Liver (tissue), 9 donors: Measurements from ENCODE around the gene GNAT1. TPM values are rescaled to one million over a fixed set of nuclear protein-coding genes. Genes with fewer than 3 reads are reported as not detected.

ENCODE experiments used
- DNase-seq: peaks from one replicate; pipeline ENCODE4 v3.0.0-alpha.2; 2017; ENCODE audit warnings: low spot score
- H3K27ac ChIP-seq, 2 donors: one replicate each; pipeline ENCODE4 v1.7.0; 2013; ENCODE audit warnings: inconsistent platforms in 2 of 2, low read length in 2 of 2, control low read depth in 1 of 2, low read depth in 1 of 2, mild to moderate bottlenecking in 1 of 2
- H3K27me3 ChIP-seq, 4 donors: one replicate each; pipeline versions ENCODE4 v1.6.1 to v1.7.0; 2013; ENCODE audit warnings: low read length in 3 of 4, inconsistent platforms in 1 of 4, mild to moderate bottlenecking in 1 of 4, moderate library complexity in 1 of 4; ENCODE audit not compliant: control insufficient read depth in 4 of 4, insufficient read depth in 4 of 4
- H3K36me3 ChIP-seq, 4 donors: one replicate each; pipeline versions ENCODE4 v1.6.1 to v1.7.0; 2013; ENCODE audit warnings: low read length in 3 of 4, mild to moderate bottlenecking in 3 of 4, low read depth in 1 of 4, moderate library complexity in 1 of 4; ENCODE audit not compliant: control insufficient read depth in 4 of 4, insufficient read depth in 3 of 4
- H3K4me1 ChIP-seq, 4 donors: one replicate each; pipeline versions ENCODE4 v1.6.1 to v1.7.0; 2013; ENCODE audit warnings: low read length in 3 of 4, mild to moderate bottlenecking in 3 of 4, moderate library complexity in 1 of 4; ENCODE audit not compliant: control insufficient read depth in 4 of 4, insufficient read depth in 4 of 4
- H3K4me3 ChIP-seq, 3 donors: one replicate each; pipeline versions ENCODE4 v1.6.1 to v1.7.0; 2013; ENCODE audit warnings: low read length in 3 of 3, control low read depth in 1 of 3, low read depth in 1 of 3, mild to moderate bottlenecking in 1 of 3
- H3K9ac ChIP-seq, 2 donors: one replicate each; pipeline ENCODE4 v1.7.0; 2013; ENCODE audit warnings: low read length in 2 of 2, mild to moderate bottlenecking in 2 of 2, moderate library complexity in 2 of 2, control low read depth in 1 of 2, low read depth in 1 of 2
- H3K9me3 ChIP-seq, 4 donors: one replicate each; pipeline versions ENCODE4 v1.6.1 to v1.7.0; 2013; ENCODE audit warnings: low read length in 3 of 4; ENCODE audit not compliant: control insufficient read depth in 4 of 4
- EGR1 ChIP-seq, 2 donors: IDR thresholded peaks; 2 replicates each; pipeline ENCODE4 v1.6.1; 2016 to 2018; ENCODE audit warnings: antibody characterized with exemption in 2 of 2, low read depth in 2 of 2
- FOXA1 ChIP-seq: IDR thresholded peaks from 2 replicates; pipeline ENCODE4 v1.6.1; 2016; ENCODE audit warnings: antibody characterized with exemption
- FOXA2 ChIP-seq: IDR thresholded peaks from 2 replicates; pipeline ENCODE4 v1.6.1; 2016; ENCODE audit warnings: antibody characterized with exemption
- GABPA ChIP-seq, 2 donors: IDR thresholded peaks in 1 of 2; conservative IDR thresholded peaks in 1 of 2; 2 replicates each; pipeline ENCODE4 v1.6.1; 2016; ENCODE audit warnings: antibody characterized with exemption in 2 of 2, mild to moderate bottlenecking in 1 of 2, moderate library complexity in 1 of 2
- HNF4G ChIP-seq: IDR thresholded peaks from 2 replicates; pipeline ENCODE4 v1.6.1; 2016; ENCODE audit warnings: antibody characterized with exemption
- RXRA ChIP-seq, 2 donors: IDR thresholded peaks; 2 replicates each; pipeline ENCODE4 v1.6.1; 2017 to 2018; ENCODE audit warnings: antibody characterized with exemption in 2 of 2, mild to moderate bottlenecking in 1 of 2
- SP1 ChIP-seq: IDR thresholded peaks from 2 replicates; pipeline ENCODE4 v1.6.1; 2018; ENCODE audit warnings: antibody characterized with exemption, mild to moderate bottlenecking
- TAF1 ChIP-seq: conservative IDR thresholded peaks from 2 replicates; pipeline ENCODE4 v1.6.1; 2016; ENCODE audit warnings: antibody characterized with exemption, mild to moderate bottlenecking
- YY1 ChIP-seq: IDR thresholded peaks from 2 replicates; pipeline ENCODE4 v1.6.1; 2016; ENCODE audit warnings: antibody characterized with exemption, mild to moderate bottlenecking
- WGBS: extraction: QIAGEN DNeasy Blood & Tissue Kit; methylation state at CpG from one replicate; pipeline ENCODE4 v1.1.7; 2013; 5-methylcytosine and 5-hydroxymethylcytosine counted together
- polyA plus RNA-seq, 2 donors: library from polyadenylated mRNA; stranded (reverse) in 1 of 2; unstranded in 1 of 2; fragments of 200-250 nt in 1 of 2; fragments of >200 nt in 1 of 2; fragmentation: Nextera tagmentation in 1 of 2; extraction: Ambion mirVana in 1 of 2; gene quantifications; one replicate each; pipeline versions ENCODE4 v1.2.1 to v1.2.3, GENCODE V29; 2013 to 2015
- total RNA-seq, 2 donors: library from RNA; depleted of rRNA; stranded (reverse); fragments of >200 nt; gene quantifications; one replicate each; pipeline ENCODE4 v1.2.3, GENCODE V29; 2014
- TF ChIP-seq, protein P1 (sequence below): IDR thresholded peaks from 2 replicates; pipeline ENCODE4 v1.6.1; 2016; ENCODE audit warnings: antibody characterized with exemption
- TF ChIP-seq, protein P2 (sequence below): fragments of 150-350 bp; IDR thresholded peaks from 2 replicates; pipeline ENCODE4 v1.5.1; 2017; ENCODE audit warnings: improper control_type of control experiment, low read depth, low read length; ENCODE audit not compliant: missing input control
- TF ChIP-seq, protein P3 (sequence below): IDR thresholded peaks from 2 replicates; pipeline ENCODE4 v1.6.1; 2016; ENCODE audit warnings: antibody characterized with exemption, mild to moderate bottlenecking
- TF ChIP-seq, protein P4 (sequence below): IDR thresholded peaks from 2 replicates; pipeline ENCODE4 v1.6.1; 2016; ENCODE audit warnings: antibody characterized with exemption
- donor health status: healthy.
- donor health status: healthy.
- donor health status: healthy.
- donor health status: healthy.
- donor health status: healthy.

GNAT1 gene
- total and polyA plus RNA-seq, 4 donors: 0.08 TPM; not detected in 3

DNA sequence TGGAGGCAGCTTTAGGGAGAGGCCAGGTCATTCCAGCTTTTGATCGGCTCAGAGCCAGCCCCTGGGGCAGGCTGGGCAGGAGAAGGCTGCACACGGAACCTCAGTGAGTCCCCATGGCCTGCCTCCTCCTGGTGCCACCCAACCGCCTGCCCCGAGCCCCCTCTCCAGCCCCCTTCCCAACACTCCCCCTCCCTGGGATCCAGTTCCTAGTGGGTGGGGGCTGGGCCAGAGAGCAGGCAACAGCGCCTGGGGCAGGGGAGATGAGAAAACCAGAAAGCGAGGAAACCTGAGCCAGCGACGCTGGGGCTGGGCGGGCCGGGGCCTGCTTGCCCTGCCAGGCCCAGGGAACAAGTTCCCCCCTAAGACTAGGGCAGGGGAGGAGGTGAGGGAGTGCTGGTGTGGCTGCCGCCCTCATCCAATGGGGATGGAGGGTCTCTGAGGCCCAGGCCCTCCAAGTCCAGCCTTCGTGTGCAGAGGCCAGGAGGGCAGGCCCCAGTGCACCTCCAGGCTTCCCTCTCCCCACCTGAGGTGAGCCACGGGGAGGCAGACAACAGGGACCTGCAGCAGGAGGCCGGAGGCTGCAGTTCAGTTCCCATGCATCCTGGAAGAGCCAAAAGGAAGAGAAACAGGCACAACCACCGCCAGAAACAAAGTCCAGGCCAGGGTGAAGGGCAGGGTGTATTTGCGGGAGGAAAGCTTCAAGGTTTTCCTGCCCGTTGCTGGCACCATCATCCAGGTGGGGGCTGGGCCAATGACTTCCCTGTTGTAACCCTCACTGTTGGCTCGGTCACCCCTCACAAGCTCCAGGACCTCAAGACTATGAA lies 40.3 kb upstream of the GNAT1 start:
- no peak for DNase-seq
- no peaks in the 10 kb centered on the region for H3K27me3 ChIP-seq
- H3K9ac ChIP-seq: no peak overlapping the region
- no peaks in the 10 kb centered on the region for H3K9me3 ChIP-seq
- WGBS: 82% methylated on average over 18 of the region's 18 CpGs
- peaks cover 3 to 20% (median 11%) of the 10 kb centered on the region in 4 donors for H3K4me1 ChIP-seq
- no peak overlapping the region for H3K27ac ChIP-seq
- TF ChIP-seq RXRA (IDR thresholded peaks at IDR 0.05) (no peak), SP1 (no peak), FOXA1 (no peak), TAF1 (no peak), EGR1 (IDR thresholded peaks at IDR 0.05; ENCODE audit: low read depth in 2 of 2) (no peak), HNF4G (no peak), GABPA (IDR thresholded peaks at IDR 0.05 in 1 of 2, conservative IDR thresholded peaks at IDR 0.05 in 1 of 2) (no peak), YY1 (no peak)
- TF ChIP-seq, protein P1, sequence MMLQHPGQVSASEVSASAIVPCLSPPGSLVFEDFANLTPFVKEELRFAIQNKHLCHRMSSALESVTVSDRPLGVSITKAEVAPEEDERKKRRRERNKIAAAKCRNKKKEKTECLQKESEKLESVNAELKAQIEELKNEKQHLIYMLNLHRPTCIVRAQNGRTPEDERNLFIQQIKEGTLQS: no peak
- TF ChIP-seq, protein P2, sequence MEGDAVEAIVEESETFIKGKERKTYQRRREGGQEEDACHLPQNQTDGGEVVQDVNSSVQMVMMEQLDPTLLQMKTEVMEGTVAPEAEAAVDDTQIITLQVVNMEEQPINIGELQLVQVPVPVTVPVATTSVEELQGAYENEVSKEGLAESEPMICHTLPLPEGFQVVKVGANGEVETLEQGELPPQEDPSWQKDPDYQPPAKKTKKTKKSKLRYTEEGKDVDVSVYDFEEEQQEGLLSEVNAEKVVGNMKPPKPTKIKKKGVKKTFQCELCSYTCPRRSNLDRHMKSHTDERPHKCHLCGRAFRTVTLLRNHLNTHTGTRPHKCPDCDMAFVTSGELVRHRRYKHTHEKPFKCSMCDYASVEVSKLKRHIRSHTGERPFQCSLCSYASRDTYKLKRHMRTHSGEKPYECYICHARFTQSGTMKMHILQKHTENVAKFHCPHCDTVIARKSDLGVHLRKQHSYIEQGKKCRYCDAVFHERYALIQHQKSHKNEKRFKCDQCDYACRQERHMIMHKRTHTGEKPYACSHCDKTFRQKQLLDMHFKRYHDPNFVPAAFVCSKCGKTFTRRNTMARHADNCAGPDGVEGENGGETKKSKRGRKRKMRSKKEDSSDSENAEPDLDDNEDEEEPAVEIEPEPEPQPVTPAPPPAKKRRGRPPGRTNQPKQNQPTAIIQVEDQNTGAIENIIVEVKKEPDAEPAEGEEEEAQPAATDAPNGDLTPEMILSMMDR: no peak
- TF ChIP-seq, protein P3, sequence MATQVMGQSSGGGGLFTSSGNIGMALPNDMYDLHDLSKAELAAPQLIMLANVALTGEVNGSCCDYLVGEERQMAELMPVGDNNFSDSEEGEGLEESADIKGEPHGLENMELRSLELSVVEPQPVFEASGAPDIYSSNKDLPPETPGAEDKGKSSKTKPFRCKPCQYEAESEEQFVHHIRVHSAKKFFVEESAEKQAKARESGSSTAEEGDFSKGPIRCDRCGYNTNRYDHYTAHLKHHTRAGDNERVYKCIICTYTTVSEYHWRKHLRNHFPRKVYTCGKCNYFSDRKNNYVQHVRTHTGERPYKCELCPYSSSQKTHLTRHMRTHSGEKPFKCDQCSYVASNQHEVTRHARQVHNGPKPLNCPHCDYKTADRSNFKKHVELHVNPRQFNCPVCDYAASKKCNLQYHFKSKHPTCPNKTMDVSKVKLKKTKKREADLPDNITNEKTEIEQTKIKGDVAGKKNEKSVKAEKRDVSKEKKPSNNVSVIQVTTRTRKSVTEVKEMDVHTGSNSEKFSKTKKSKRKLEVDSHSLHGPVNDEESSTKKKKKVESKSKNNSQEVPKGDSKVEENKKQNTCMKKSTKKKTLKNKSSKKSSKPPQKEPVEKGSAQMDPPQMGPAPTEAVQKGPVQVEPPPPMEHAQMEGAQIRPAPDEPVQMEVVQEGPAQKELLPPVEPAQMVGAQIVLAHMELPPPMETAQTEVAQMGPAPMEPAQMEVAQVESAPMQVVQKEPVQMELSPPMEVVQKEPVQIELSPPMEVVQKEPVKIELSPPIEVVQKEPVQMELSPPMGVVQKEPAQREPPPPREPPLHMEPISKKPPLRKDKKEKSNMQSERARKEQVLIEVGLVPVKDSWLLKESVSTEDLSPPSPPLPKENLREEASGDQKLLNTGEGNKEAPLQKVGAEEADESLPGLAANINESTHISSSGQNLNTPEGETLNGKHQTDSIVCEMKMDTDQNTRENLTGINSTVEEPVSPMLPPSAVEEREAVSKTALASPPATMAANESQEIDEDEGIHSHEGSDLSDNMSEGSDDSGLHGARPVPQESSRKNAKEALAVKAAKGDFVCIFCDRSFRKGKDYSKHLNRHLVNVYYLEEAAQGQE: no peak
- TF ChIP-seq, protein P4, sequence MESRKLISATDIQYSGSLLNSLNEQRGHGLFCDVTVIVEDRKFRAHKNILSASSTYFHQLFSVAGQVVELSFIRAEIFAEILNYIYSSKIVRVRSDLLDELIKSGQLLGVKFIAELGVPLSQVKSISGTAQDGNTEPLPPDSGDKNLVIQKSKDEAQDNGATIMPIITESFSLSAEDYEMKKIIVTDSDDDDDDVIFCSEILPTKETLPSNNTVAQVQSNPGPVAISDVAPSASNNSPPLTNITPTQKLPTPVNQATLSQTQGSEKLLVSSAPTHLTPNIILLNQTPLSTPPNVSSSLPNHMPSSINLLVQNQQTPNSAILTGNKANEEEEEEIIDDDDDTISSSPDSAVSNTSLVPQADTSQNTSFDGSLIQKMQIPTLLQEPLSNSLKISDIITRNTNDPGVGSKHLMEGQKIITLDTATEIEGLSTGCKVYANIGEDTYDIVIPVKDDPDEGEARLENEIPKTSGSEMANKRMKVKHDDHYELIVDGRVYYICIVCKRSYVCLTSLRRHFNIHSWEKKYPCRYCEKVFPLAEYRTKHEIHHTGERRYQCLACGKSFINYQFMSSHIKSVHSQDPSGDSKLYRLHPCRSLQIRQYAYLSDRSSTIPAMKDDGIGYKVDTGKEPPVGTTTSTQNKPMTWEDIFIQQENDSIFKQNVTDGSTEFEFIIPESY: no peak
- no peak overlapping the region for H3K4me3 ChIP-seq
- H3K36me3 ChIP-seq: no peaks in the 10 kb centered on the region

DNA sequence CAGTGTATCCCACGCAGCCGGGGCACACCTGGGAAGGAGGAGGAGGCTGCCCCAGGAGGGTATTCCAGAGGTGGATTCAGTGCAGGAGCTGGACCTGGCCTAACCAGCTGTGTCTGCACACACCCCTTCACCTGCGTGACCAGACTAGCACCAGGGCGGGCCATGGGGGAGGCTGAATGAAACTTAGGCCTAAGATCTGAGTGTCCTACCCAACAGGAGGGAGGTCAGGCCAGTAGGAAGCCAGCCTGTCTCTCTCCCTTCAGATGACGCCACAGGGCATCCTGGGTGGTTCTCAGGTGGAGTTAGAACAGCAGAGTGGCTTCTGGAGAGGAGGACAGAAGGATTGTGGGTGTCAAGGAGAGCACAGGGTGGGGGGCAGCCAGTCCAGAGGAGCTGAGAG lies 39.7 kb upstream of the GNAT1 start:
- DNase-seq: no peak
- TF ChIP-seq FOXA2 (no peak), EGR1 (IDR thresholded peaks at IDR 0.05; ENCODE audit: low read depth in 2 of 2) (no peak)
- WGBS: 76% methylated on average over 5 of the region's 5 CpGs
- Histone ChIP-seq H3K36me3 (no peaks in the 10 kb centered on the region), H3K27me3 (no peaks in the 10 kb centered on the region), H3K9ac (no peak overlapping the region), H3K9me3 (no peaks in the 10 kb centered on the region), H3K4me3 (no peak overlapping the region), H3K4me1 (peaks cover 3 to 20% (median 11%) of the 10 kb centered on the region in 4 donors), H3K27ac (no peak overlapping the region)
